NCI-H2196 (cell line): ENCODE data around the gene NCKAP5.

ENCODE experiments used
- DNase-seq: peaks from one replicate; lab custom pipeline; 2025; ENCODE audit not compliant: unreplicated experiment; lab: John Stamatoyannopoulos, UW

Gene NCKAP5

DNA sequence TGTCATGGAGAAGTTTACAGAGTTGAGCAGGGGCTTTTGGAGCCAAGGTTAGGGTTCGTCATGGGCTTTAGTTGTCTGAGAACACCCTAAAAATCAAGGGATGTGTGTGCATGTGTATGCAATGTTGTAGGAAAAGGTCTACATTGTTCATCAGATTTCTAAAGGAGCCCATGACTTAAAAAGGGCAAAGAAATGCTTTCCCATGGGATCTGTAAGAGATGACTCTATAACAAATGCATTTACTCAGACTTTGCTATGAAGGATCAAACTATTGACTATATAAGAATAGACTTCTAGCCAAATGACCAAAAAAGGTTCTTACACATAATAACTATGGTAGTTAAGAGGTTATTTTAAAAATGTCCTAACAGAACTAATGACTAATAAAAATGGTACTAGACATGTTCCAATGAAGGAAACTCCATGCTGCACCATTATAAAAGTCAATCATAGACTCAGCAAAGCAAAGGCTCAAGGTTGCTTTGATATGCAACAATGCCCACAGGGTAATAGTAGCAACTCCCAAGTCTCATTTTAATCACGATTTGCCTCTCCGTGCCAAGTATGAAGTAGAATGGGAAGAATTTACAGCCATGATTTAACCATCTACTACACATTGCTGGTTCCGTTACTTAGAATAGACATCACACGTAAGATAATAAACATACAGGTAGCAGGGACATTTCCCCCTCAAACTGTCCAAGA lies 158.5 kb downstream of the NCKAP5 start:
- DNase-seq = no peak

DNA sequence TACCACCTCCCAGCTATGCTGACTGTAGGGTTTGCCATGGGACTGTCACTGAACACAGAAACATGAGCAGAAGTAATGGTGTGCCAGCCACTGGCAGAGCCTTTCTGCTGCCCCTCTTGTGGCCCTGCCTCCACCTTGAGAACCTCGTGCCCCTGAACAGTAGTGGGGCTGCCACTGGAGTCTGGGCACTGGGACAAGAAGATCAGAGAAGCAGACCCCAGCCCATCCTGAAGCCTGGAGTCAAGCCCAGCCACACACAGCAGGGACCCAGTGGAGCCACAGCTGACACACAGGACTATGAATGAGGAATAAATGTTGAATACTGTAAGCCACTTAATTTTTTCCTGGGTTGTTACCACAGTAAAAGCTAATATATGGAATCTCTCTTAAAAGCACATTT lies 159.6 kb downstream of the NCKAP5 start:
- no peak for DNase-seq

DNA sequence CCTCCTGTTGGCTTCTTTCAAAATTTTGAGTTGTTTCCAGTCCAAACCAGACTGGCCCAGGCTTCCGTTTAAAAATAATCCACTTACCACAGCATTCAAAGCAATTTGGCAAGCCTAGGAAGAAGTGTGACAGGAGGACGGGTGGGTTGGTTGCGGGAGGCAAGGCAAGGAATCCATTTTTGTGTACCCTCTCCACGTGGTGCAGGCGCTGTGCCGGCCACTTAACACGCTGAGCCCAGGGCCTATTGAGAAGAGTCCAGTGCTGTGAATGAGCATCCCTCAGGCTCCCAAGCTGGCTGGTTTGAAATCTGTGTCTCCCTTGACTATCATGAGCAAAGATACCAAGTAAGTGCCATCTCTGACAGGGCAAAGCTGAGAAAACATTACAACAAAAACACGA lies 160.9 kb downstream of the NCKAP5 start:
- no peak for DNase-seq

DNA sequence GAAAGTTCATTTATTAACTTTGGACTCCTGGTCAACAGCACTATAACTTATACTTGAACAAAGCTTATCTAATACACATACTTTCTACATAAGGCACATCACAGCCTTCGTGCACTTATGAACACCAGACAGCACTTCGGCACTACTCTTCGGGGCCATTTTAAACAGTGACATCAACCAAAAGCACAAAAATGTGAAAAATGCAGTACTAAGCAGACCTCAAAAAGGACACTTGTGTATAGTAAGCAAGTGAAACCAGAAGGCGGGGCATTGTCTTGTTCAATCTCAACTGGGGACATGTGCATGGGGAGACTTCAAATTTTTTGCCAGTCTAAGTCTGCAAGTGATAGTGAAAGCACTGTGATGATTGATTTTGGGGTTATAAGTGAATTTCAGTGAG lies 163.0 kb downstream of the NCKAP5 start:
- no peak for DNase-seq

DNA sequence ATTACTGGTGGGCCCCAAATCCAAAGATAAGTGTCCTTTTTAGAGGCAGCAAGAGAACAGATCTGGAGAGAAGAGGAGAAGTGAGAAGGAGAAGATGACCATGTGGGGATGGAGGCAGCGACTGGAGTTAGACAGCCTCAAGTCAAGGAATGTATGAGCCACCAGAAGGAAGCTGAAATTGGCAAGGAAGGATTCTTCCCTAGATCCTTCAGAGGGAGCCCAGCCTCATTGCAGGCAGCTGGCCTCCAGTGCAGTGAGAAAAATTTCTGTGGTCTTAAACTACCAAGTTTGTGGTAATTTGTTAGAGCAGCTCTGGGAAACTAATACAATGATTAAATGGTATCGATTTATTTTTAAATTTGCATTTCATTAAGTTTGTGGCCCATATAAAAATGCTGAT lies 167.9 kb downstream of the NCKAP5 start:
- no peak for DNase-seq

DNA sequence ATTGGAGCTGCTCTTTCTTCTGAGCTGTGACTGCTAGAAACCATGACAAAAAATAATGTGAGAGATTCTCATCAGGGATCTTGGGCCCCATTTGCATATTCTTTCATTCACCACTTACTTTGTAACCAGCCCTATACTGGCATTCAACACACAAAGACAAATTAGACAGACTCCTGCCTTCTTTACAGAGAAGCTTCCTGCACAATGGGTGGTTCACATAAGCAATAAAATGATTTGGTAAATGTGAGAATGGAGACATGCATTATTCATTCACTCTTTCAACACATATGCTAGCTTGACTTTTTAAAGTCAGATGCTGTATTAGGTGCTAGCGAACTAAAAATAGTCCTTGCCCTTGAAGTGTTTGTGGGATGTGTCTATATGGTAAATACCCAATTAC lies 174.4 kb downstream of the NCKAP5 start:
- no peak for DNase-seq

DNA sequence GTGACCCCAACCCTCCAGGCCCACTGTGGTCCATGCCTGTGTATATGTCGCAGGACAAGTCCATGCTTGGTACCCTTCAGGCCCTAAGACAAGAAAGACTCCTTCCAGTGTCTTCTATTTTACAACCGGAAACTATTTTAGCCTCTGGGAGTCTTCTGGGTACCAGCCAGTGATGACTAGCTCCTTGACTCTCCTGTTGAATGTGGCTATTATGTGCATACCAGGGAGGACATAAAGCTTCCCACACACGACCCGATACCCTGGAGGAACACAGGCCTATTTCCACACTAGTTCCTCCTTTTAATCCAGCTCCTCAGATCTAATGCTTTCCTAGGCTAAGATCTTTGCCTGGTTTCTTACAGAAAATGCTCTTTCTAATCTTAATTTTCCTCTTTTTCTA lies 178.1 kb downstream of the NCKAP5 start:
- no peak for DNase-seq

DNA sequence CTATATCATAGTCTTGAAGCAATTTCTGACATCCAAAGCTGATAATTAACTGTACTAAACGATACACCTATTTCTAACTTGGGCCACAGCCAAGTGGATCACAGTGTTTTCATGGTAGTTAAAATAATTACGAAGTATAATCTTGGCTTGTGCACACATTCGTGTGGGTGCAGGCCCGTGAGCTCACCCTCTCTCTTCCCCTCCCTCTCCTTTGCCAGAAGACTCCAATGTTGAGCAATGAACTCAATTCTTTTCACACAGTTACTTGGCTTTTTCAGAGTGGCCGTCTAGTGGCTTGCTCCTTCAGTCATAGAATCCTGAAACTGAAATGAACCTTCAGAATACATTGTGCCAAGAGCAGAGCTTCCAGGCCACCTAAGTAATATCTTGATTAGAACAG lies 178.7 kb downstream of the NCKAP5 start:
- DNase-seq = no peak

DNA sequence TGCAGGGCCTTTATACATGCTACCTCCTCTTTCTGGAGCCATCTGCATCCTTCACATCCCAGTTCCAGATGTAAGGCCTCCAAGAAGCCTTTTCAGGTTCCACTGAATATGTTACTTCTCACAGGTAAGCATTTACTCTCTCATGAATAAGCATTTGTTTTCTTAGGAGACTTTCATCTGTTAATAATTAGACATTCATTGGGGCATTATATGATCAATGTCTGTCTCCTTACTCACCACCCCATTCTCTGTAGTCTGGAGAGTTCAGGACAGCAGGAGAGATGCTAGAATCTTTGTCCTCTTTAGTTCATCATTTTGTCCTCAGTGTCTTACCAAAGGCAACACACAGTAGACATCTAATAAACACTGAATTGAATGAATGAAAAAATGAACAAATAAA lies 185.7 kb downstream of the NCKAP5 start:
- DNase-seq = no peak

DNA sequence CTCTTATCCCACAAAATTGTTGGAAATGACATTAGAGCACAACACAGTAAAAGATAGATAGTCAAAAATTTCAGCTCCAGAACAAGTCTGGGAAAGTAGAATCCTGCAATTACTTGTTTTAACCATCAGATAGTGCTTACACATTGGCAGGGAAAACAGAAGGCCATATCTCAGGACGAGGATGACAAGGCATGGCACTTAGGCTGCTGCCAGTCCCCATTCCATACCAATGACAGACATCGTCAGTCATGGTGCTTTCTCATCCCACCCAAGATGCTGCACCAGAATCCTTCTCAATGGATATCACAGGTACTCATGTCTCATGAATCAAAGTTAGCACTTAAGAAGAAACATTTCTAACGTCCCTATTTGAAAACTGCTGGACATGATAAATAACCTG lies 187.3 kb downstream of the NCKAP5 start:
- no peak for DNase-seq

DNA sequence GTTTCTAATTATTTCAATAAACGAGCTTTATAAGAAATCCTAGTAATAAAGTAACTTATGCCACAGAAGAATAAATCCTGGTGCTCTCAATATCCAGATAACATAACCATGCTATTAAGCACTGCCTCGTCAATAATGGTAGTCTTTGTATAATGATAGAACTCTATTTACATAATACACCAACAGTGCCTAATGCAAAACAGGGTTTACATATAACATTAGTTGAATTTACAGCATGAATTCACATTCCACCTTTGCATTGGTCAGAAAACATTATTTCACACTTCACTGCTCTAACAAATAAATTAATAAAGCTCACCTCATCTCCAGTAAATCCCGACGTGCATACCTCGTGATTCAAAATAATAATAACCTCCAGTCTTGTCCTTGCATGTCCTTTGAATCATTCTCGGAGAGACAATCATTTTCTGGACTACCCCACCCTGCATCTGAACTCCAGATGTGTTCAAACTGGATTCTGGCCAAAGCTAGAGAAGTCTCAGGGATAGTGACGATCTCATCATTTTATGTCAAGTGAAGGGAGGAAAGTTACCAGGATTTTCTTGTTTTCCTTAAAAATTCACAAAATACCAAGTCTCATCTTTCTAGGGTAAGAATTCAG lies 189.2 kb downstream of the NCKAP5 start:
- no peak for DNase-seq

DNA sequence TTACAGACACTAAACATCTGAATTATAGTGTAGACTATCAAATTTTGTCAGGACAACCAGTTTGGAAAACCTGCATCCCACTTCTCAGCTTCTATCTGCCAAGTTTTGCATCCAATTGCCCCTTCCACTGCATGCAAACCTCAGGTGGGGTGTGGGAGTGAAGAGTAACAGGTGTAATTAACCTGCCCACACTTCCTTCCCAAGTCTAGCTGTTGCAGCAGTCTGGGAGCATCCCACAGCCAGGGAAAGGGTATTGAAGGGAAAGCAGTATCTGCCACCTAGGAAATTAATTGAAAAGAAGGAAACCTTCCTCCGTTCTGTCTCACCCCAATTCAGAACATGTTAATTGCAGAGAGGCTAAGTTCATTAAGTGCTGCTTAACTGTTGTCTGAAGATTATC lies 189.9 kb downstream of the NCKAP5 start:
- DNase-seq = no peak

DNA sequence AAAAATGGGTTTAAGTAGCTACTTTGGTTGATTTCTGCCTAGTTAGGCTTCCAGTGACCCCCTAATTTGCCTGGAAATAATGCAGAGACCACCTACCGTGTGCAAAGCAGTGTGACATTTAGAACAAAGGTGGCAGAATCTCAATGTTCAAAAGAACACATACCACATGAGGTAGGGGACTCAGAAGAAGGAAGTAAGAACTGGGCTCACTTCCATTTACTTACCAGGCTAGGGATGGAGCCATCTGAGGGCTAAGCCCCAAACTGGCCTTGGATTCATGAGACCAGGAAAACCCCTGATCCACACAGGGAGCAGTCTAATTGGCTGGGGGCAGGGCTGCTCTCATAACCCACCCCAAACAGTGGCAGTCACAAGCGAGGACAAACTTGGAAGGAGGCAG lies 190.7 kb downstream of the NCKAP5 start:
- DNase-seq = no peak

DNA sequence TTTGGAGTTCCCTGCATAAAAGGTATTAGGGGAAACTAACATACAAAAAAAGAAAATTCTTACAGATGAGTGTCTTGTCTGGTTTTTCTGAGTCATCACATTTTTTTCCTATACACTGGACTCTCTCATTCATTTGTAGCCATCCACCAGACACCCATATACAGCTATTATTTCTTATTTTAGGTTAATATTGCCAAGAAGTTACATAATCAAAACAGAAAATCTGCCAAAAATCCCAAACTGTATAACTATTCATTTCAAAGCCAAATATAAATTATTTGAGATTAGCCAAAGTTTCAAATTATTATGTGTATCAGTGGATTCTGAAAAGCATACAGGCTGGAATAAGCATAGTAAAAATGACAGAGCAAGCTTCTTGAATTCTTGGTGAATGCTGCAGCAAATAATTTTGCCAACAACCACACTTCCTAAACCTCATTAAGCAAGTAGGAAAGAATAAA lies 191.2 kb downstream of the NCKAP5 start:
- DNase-seq = no peak

DNA sequence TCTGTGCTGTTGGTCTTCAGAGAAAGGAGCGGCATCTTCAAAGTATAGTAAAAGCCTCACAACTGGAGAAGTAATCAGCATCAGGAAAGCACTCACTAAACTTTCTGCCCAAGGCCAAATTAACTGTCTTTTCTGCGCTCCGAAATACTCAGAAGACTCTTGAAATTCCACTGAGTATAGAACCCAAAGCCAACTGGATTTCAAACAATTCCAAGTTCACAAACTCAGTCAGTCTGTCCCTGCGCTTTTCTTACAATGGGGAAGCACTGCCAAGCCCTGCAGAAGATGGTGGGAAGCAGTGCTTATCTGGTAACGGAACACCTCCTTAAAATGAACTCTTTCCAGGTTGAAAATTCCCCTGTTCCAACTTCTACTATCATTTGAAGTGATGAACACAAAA lies 193.5 kb downstream of the NCKAP5 start:
- DNase-seq = no peak

DNA sequence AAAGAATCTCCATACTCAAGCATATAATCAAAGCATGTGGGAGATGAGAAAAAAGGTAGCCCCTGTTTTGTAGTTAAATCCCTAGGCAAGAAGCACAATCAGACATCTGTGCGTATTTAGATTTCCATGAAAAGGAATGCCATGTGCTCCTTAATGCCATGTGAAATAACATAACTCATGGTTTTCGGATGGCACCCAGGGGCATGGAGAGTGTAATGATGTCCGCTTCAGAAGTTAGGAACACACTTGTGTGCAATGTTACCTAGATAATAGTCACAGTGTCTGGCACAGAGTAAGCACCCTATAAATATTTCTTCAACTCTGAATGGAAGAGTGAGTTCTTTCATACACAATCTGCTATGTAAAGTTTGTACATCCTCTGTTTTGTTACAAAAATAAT lies 197.0 kb downstream of the NCKAP5 start:
- DNase-seq = no peak

DNA sequence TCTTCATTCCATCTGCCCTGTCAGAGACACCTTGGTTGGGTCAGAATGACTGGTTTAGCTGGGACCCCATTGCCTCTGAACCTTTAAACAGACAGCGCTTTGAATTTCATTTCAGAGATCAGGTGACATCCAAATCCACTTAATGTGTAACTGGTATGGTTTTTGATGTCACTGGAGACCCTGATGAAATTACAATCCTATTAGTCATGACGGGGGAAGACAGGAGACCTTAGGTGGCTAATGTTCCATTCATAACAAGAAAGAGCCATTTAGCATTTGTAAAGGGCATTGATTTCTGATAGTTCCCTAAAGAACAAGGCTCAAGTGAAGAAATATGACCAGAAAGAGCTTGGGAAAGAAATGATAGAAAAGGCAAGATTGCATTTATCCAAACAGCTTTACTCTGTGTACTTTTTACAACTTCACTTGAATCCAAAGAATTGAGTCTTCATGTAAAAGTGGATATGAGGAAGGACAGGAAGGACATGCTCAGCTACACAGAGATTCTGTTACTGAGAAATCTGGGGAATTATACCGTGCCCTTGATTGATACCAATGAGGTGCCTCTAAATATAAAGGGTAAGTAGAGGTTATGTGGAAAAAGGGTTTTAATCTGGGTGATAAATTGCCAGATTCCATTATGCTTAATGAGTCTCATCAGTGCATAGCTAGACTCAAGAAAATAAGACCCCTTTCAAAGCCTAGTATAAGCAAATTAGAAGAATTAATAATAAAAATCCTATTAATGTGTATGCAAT lies 198.2 kb downstream of the NCKAP5 start:
- DNase-seq = no peak

DNA sequence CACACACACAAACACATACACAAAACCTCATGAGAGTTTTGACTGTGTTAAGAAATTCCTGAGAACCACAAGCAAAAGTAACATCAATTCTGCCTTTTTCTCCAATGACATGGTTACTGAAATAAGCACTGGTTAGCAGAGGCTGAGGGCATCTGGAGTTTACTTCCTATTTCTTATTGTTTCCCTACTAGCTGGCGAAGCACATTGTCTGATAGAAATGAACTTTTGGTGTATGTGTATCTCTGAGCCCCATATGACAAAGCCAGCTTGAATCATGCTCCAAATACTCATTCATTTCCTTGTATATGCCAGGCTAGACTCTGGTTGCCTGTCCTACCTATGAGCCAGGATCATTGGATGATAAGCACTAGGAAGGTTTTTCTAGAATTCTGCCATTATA lies 203.1 kb downstream of the NCKAP5 start:
- DNase-seq = no peak

DNA sequence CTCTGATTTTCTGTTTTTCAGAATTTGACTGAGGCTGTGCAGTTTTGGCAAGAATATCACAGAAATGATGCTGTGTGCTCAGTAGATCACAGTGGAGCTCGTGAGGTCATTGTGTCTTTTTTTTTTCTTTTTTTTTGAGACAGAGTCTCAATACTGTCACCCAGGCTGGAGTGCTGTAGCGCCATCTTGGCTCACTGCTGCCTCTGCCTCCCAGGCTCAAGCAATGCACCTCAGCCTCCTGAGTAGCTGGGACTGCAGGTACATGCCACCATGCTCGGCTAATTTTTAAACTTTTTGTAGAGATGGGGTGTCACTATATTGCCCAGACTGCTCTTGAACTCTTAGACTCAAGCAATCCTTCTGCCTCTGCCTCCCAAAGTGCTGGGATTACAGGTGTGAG lies 203.6 kb downstream of the NCKAP5 start:
- no peak for DNase-seq

DNA sequence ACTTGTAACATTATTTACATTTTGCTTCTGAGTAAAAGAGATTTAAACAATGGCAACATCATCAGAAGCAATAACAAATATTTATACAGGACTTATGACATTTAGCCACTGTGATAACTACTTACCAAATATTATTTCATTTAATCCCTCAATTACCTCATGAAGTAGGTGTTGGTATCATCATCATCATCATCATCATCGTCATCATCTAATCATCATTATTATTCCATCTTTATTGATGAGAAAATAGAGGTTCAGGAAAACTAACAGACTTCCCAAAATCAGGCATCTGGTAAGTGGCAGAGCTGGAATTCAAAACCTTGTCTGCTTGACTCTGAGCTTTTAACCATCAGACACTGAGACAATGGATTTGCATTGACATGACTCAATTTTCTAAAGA lies 204.4 kb downstream of the NCKAP5 start:
- DNase-seq = no peak

DNA sequence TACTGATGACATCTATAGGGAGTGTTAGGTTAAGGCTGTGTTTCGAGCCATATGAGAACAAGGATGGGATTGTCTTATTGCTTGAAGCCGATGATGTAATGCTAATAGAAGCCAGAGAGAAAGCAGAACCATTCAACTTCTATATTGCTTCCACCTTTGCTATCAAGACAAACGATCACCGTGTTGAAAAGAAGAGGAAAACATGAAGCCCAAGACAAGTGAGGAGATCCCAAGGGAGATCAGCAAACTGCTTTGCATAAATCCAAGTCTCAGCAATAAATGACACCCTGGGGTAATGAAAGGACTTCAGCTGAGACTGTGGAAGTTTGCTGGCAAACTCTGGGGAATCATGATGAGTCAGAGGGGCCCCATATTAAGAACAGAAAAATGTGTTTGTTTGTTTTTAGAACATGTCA lies 206.2 kb downstream of the NCKAP5 start:
- no peak for DNase-seq

DNA sequence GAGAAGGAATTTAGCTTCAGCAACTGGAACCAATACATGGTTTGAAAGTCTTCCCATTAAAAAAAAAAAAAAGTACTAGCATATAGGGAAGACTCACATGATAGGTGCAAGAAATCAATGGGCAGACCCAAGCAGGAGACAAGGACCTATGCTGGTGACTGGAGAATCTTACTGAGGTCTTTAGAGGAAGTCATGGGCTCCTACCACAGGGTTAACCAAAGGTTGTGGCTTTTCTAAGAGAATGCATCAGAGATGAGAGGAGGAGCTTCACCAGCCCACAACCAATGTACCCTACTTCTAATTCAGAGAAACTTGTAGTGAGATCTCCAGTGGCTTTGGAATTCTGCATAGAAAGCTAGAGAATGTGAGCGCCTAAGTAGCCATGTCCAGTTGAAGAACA lies 207.4 kb downstream of the NCKAP5 start:
- no peak for DNase-seq
